Measurements from ENCODE around the gene SKA2. TPM values are rescaled to one million over a fixed set of nuclear protein-coding genes. Genes with fewer than 3 reads are reported as not detected.
A peak's percentile ranks its signal among the peaks of the same experiment; 100 is the strongest.

SKA2 gene
- total and polyA plus RNA-seq, 10 of the 15 experiments (the other 5 are each of a cell fraction or from before 2014, with no cell fraction given) = 40.3 to 137 (median 112) TPM

- Histone ChIP-seq H3K27me3 (replicated peaks in 1 of 2; ENCODE audit: control insufficient read depth in 2 of 2, insufficient read depth in 2 of 2, low read length in 1 of 2) (no peaks in the 10 kb centered on the region), H3K36me3 (ENCODE audit: control insufficient read depth in 2 of 2, insufficient read depth in 2 of 2, low read length in 1 of 2) (peaks cover 0 to 21% of the 10 kb centered on the region in 2 experiments; a peak in 2 of 4 replicates), H4K20me1 (ENCODE audit: control insufficient read depth, insufficient read depth) (no peaks in the 10 kb centered on the region), H3K9ac (ENCODE audit: control insufficient read depth, insufficient read depth, low read length) (no peak overlapping the region), H3K4me2 (ENCODE audit: control insufficient read depth, insufficient read depth) (no peak overlapping the region), H3K79me2 (ENCODE audit: control insufficient read depth, insufficient read depth, low read length) (no peaks in the 10 kb centered on the region), H3K4me1 (ENCODE audit: control insufficient read depth, insufficient read depth, low read length) (no peaks in the 10 kb centered on the region), H3K9me3 (replicated peaks; ENCODE audit: control insufficient read depth, insufficient read depth, low read length) (no peaks in the 10 kb centered on the region), H2AFZ (ENCODE audit: control insufficient read depth, low read depth, low read length) (no peak overlapping the region), H3K4me3 (no peak overlapping the region), H3K27ac (ENCODE audit: control insufficient read depth, insufficient read depth) (no peak overlapping the region)
- no peak for DNase-seq (ENCODE audit: low read depth, low spot score)
- intact Hi-C loops (cut with micrococcal nuclease; ENCODE audit: unreplicated experiment) (no loop called here), in situ Hi-C loops (cut with MboI) (no loop called here)
- POLR2A ChIA-PET = interaction anchor here (1.1 kb wide), 1 partner anchor 9 kb away, joined by 5 read pairs; no protein-coding TSS in a partner anchor
- RAD21 ChIA-PET (ENCODE audit: unreplicated experiment) = interaction anchor here (0.6 kb wide), 1 partner anchor 23 kb away, joined by 3 read pairs; no protein-coding TSS in a partner anchor
- no peak for FAIRE-seq
- TF ChIP-seq RUNX3 (IDR thresholded peaks at IDR 0.05; ENCODE audit: low read length) (no peak), ETV6 (conservative IDR thresholded peaks at IDR 0.05 in 1 of 2, IDR thresholded peaks at IDR 0.05 in 1 of 2; ENCODE audit: borderline replicate concordance in 1 of 2, low read depth in 1 of 2) (0 out of 4 replicates have a peak, but pooled peaks of 1 of the 2 experiments have one; percentile 59)
- CTCF ChIA-PET = no interaction called here
- ATAC-seq = no peak
- 87% methylated on average over 9 of the region's 9 CpGs for WGBS (ENCODE audit: insufficient coverage, insufficient replicate concordance, low lambda C conversion rate, missing lambda C conversion rate)
- BruUV-seq (replicated peaks) = no TSS peak
- SMC1A ChIA-PET (ENCODE audit: uncharacterized antibody, unreplicated experiment) = no interaction called here
These were observed 39.5 kb downstream of the SKA2 start for GRCh38 chr17:59115474-59115873.

- no peak overlapping the region for H3K9ac ChIP-seq (ENCODE audit: control insufficient read depth, insufficient read depth, low read length)
- TF ChIP-seq CUX1 (IDR thresholded peaks at IDR 0.05; ENCODE audit: insufficient replicate concordance, low read depth, low read length) = no peak
- peak; percentile 80; the same call in 1 of the 2 replicates for TF ChIP-seq NFXL1 (IDR thresholded peaks at IDR 0.05; ENCODE audit: borderline replicate concordance)
- ChIA-PET POLR2A (no interaction called here), CTCF (interaction anchor here (1.0 to 1.4 kb wide), 2 partner anchors 17 to 100 kb away, joined by 3 to 4 read pairs; no protein-coding TSS in a partner anchor), SMC1A (ENCODE audit: uncharacterized antibody, unreplicated experiment) (interaction anchor here (0.6 to 2.0 kb wide), 3 partner anchors 24 to 554 kb away, joined by 3 to 5 read pairs (median 3); partner anchors contain the start of genes PRR11 and SKA2), RAD21 (ENCODE audit: unreplicated experiment) (no interaction called here)
- WGBS (ENCODE audit: insufficient coverage, insufficient replicate concordance, low lambda C conversion rate, missing lambda C conversion rate) = 99% methylated on average over 3 of the region's 3 CpGs
- DNase-seq (ENCODE audit: low read depth, low spot score) (no peak), ATAC-seq (no peak), FAIRE-seq (no peak)
- no peak overlapping the region for H3K27ac ChIP-seq (ENCODE audit: control insufficient read depth, insufficient read depth)
- intact Hi-C loops (cut with micrococcal nuclease; ENCODE audit: unreplicated experiment) = no loop called here
- H4K20me1 ChIP-seq (ENCODE audit: control insufficient read depth, insufficient read depth) = no peaks in the 10 kb centered on the region
- no peaks in the 10 kb centered on the region for H3K4me1 ChIP-seq (ENCODE audit: control insufficient read depth, insufficient read depth, low read length)
- BruUV-seq (replicated peaks) = TSS peak; percentile 47
- no peaks in the 10 kb centered on the region for H3K9me3 ChIP-seq (replicated peaks; ENCODE audit: control insufficient read depth, insufficient read depth, low read length)
- no peaks in the 10 kb centered on the region for H3K27me3 ChIP-seq (replicated peaks in 1 of 2; ENCODE audit: control insufficient read depth in 2 of 2, insufficient read depth in 2 of 2, low read length in 1 of 2)
- no peak overlapping the region for H2AFZ ChIP-seq (ENCODE audit: control insufficient read depth, low read depth, low read length)
- no peak overlapping the region for H3K4me3 ChIP-seq
- peaks cover 0 to 10% of the 10 kb centered on the region in 2 experiments; a peak in 2 of 4 replicates for H3K36me3 ChIP-seq (ENCODE audit: control insufficient read depth in 2 of 2, insufficient read depth in 2 of 2, low read length in 1 of 2)
- in situ Hi-C loops (cut with MboI) = no loop called here
- H3K4me2 ChIP-seq (ENCODE audit: control insufficient read depth, insufficient read depth) = no peak overlapping the region
- peaks cover 10% of the 10 kb centered on the region for H3K79me2 ChIP-seq (ENCODE audit: control insufficient read depth, insufficient read depth, low read length)
These were observed 43.4 kb downstream of the SKA2 start for GRCh38 chr17:59111539-59111938.
